Fibroblast of skin of right quadriceps (primary cell): ENCODE results near the gene NAA80.

Experiments used
- DNase-seq: peaks from one replicate; pipeline ENCODE4 v3.0.0-alpha.2; 2013

The NAA80 gene

GRCh38 chr3:50298836-50299637 is at the start of gene NAA80, which contains the start of gene HYAL3:
Gene NAA80, minus strand, starts transcription at chr3:50299405. Its CDS starts 1,942 bp downstream, at chr3:50297463.
Gene HYAL3, minus strand, starts transcription at chr3:50299405. Its CDS starts 3,803 bp downstream, at chr3:50295602.
- peak; percentile 99 for DNase-seq

- DNase-seq: peak; percentile 75
Measured at GRCh38 chr3:50347187-50347813, 48.1 kb upstream of the NAA80 start.

- peak; percentile 39 for DNase-seq
Measured at GRCh38 chr3:50345586-50346234, 46.5 kb upstream of the NAA80 start, which contains the start of gene ZMYND10. Gene ZMYND10, minus strand, starts transcription at chr3:50345732. Its CDS starts 153 bp downstream, at chr3:50345579.

GRCh38 chr3:50345008-50345407 is 45.8 kb upstream of the NAA80 start:
- no peak for DNase-seq

- no peak for DNase-seq
Measured at GRCh38 chr3:50342813-50343633, 43.8 kb upstream of the NAA80 start.

GRCh38 chr3:50341996-50342650 is 42.9 kb upstream of the NAA80 start:
- DNase-seq: no peak

- DNase-seq: no peak
Measured at GRCh38 chr3:50341537-50341936, 42.3 kb upstream of the NAA80 start.

GRCh38 chr3:50340448-50341329 is 41.5 kb upstream of the NAA80 start, which contains the start of gene RASSF1:
Gene RASSF1, minus strand, starts transcription at chr3:50340836. Its CDS starts 31 bp downstream, at chr3:50340805.
- peak; percentile 65 for DNase-seq

GRCh38 chr3:50340147-50340447 is 40.9 kb upstream of the NAA80 start:
- no peak for DNase-seq

GRCh38 chr3:50339485-50340146 is 40.4 kb upstream of the NAA80 start:
- peak; percentile 66 for DNase-seq

GRCh38 chr3:50338965-50339364 is 39.8 kb upstream of the NAA80 start:
- DNase-seq: no peak

GRCh38 chr3:50337175-50337861 is 38.1 kb upstream of the NAA80 start:
- DNase-seq: peak; percentile 99

- DNase-seq: peak; percentile 12
Measured at GRCh38 chr3:50336452-50337174, 37.4 kb upstream of the NAA80 start.

GRCh38 chr3:50334339-50335075 is 35.3 kb upstream of the NAA80 start:
- no peak for DNase-seq

- peak; percentile 41 for DNase-seq
Measured at GRCh38 chr3:50333744-50334328, 34.6 kb upstream of the NAA80 start.

- DNase-seq: no peak
Measured at GRCh38 chr3:50331364-50331907, 32.2 kb upstream of the NAA80 start.

- DNase-seq: no peak
Measured at GRCh38 chr3:50330330-50330729, 31.1 kb upstream of the NAA80 start.
